AG04449 (cell line): ENCODE results near the gene EFCAB12.
"Not testable (repeated sequence)": the region's sequence is repeated elsewhere in the genome, so short reads cannot be mapped to it uniquely, and the experiment has no call there.

Experiments
- CTCF ChIA-PET: fragments of 350-600 bp; formaldehyde crosslinking; extraction: SDS; loops from one replicate; lab custom pipeline; 2021; ENCODE audit warnings: antibody characterized with exemption; lab: Yijun Ruan, JAX
- POLR2A ChIA-PET: fragments of 400-600, 350-600 bp; formaldehyde crosslinking; extraction: SDS; loops from one replicate; lab custom pipeline; 2020; ENCODE audit warnings: antibody characterized with exemption, inconsistent platforms; lab: Yijun Ruan, JAX
- DNase-seq: peaks from one replicate; pipeline ENCODE4 v3.0.0-alpha.2; 2010; ENCODE audit warnings: low read depth, low spot score
- H3K4me3 ChIP-seq: 2 replicates; pipeline ENCODE4 v1.5.1; 2011; ENCODE audit warnings: low read depth, mild to moderate bottlenecking, control low read depth, low read length
- TF ChIP-seq, protein P1 (sequence below): IDR thresholded peaks from one replicate; pipeline ENCODE4 v1.5.1; 2011; ENCODE audit warnings: mild to moderate bottlenecking, moderate library complexity, low read length, control low read depth, inconsistent platforms; ENCODE audit not compliant: insufficient read depth; ENCODE audit errors: missing control alignments

EFCAB12 gene

DNA sequence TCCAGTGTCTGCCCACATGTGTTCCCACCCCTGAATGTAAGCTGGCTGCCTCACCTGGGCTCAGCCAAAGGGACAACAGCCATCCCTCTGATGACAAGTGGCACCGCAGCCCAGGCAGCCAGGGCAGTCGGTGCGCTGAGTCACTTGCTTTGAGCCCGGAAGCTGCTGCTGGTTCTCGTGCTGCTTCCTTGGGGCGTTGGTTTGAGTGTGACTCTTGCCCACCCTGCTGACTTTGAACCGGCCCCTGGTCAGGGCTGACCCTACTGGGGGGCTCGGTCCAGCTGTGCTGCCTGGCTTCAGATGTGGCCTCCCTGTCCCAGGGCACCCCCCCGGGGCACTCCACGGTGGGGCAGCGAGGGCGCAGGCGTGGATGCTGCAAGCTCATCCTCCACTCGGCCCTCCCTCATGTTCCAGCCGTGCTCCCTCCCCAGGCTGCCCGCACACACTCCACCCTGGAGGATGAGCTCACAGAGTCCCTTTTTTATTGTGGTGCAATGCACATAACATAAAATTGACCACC, 62.1 kb downstream of the EFCAB12 start:
- no peak overlapping the region for H3K4me3 ChIP-seq
- ChIA-PET CTCF (interaction anchor here (2.5 kb wide), 1 partner anchor 17 kb away, joined by 10 read pairs; no protein-coding TSS in a partner anchor), POLR2A (no interaction called here)
- TF ChIP-seq, protein P1, sequence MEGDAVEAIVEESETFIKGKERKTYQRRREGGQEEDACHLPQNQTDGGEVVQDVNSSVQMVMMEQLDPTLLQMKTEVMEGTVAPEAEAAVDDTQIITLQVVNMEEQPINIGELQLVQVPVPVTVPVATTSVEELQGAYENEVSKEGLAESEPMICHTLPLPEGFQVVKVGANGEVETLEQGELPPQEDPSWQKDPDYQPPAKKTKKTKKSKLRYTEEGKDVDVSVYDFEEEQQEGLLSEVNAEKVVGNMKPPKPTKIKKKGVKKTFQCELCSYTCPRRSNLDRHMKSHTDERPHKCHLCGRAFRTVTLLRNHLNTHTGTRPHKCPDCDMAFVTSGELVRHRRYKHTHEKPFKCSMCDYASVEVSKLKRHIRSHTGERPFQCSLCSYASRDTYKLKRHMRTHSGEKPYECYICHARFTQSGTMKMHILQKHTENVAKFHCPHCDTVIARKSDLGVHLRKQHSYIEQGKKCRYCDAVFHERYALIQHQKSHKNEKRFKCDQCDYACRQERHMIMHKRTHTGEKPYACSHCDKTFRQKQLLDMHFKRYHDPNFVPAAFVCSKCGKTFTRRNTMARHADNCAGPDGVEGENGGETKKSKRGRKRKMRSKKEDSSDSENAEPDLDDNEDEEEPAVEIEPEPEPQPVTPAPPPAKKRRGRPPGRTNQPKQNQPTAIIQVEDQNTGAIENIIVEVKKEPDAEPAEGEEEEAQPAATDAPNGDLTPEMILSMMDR = no peak
- DNase-seq = no peak

DNA sequence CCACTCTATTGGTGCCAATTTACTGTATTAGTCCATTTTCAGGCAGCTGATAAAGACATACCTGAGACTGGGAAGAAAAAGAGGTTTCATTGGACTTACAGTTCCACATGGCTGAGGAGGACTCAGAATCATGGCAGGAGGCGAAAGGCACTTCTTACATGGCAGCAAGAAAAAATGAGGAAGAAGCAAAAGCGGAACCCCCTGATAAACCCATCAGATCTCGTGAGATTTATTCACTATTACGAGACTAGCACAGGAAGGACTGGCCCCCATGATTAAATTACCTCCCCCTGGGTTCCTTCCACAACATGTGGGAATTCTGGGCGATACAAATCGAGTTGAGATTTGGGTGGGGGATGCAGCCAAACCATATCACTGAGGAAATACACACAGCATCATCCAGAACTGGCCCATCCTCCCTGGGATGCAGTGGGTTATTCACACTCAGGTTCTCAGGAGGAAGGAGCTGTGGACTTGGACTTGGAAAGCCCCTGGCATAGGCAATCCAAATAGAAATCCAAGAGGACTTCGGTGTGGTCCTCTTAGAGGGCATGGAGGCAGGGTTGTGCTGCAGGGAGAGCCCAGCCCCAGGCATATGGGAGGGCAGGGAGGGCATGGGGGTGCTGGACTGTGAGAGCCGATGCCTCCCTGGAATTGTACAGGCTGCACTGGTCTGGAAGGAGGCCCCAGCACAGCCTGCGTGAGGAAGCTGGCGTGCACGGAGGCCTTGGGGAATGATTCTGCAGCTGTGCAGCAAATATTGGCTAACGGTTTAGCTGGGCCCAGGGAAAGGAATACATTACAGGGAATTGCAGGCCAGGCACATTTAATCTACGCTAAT, 62.9 kb downstream of the EFCAB12 start:
- ChIA-PET CTCF (interaction anchor here (1.2 to 2.5 kb wide), 2 partner anchors 17 to 18 kb away, joined by 3 to 10 read pairs; no protein-coding TSS in a partner anchor), POLR2A (no interaction called here)
- no peak for DNase-seq
- no peak overlapping the region for H3K4me3 ChIP-seq
- TF ChIP-seq, protein P1 = no peak

DNA sequence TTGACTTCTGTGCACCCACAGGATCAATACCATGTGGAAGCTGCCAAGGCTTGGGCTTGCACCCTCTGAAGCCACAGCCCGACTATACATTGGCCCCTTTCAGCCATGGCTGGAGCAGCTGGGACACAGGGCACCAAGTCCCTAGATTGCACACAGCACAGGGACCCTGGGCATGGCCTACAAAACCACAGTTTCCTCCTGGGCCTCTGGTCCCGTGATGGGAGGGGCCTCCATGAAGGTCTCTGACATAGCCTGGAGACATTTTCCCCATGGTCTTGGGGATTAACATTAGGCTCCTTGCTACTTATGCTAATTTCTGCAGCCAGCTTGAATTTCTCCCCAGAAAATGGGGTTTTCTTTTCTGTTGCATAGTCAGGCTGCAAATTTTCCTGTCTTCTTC, 63.6 kb downstream of the EFCAB12 start:
- POLR2A ChIA-PET = not testable (repeated sequence)

DNA sequence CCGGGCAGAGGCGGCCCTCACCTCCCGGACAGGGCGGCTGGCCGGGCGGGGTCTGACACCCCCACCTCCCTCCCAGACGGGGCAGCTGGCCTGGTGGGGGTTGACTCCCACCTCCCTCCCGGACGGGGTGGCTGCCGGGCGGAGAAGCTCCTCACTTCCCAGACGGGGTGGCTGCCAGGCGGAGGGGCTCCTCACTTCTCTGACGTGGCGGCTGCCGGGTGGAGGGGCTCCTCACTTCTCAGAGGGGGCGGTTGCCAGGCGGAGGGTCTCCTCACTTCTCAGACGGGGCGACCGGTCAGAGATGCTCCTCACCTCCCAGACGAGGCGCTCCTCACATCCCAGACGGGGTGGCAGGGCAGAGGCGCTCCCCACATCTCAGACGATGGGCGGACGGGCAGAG, 65.1 kb downstream of the EFCAB12 start:
- H3K4me3 ChIP-seq, POLR2A ChIA-PET, CTCF ChIA-PET, DNase-seq: not testable (repeated sequence)

More for the DNA sequence above, 63.6 kb downstream of the EFCAB12 start:
- not testable (repeated sequence) for DNase-seq, H3K4me3 ChIP-seq
- CTCF ChIA-PET = interaction anchor here (1.2 kb wide), 2 partner anchors 9 to 16 kb away, joined by 3 read pairs; no protein-coding TSS in a partner anchor

DNA sequence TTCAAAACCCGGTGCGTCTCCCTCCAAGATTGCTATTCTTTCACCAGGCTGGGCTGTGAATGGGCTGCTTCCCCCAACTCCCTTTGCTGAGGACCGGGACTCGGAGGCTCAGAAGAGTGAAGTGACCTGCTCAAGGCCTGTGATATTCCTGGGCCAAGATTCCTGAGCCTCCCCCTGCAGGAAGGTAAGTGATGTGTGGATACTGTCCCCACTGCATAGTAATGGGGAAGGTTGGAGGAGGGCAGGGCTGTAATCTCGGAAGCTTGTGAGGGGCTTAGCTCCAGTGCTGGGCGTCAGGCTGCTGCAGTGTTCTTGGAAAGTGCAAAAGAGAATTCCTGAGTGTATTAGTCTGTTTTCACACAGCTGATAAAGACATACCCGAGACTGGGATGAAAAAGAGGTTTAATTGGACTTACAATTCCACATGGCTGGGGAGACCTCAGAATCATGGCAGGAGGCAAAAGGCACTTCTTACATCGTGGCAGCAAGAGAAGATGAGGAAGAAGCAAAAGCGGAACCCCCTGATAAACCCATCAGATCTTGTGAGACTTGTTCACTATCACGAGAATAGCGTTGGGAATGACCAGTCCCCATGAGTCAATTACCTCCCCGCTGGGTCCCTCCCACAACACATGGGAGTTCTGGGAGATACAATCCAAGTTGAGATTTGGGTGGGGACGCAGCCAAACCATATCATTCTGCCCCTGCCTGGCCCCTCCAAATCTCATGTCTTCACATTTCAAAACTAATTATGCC, 67.6 kb downstream of the EFCAB12 start:
- POLR2A ChIA-PET = no interaction called here
- DNase-seq = no peak
- CTCF ChIA-PET = no interaction called here
- no peak overlapping the region for H3K4me3 ChIP-seq
- TF ChIP-seq, protein P1 = no peak

DNA sequence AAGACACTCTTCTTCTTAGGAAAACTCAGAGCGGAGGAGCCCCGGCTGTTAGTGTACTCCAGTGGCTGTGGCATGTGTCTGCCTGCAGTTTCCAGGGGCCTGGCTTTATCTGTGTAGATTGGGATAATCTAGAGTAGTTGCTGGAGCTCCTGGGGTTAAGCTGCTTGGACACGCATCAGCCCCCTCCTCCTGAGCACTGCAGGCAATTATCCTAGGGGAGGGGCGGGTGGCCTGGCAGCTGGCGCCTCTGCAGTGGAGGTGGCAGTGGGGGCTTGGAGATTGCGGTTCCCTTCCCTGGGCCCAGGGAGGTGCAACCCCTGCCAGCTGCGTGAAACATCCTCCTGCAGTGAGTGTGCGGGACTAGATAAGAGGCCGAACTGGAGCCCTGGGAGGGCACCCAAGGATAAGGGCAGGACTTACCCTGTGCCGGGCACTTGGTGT, 68.2 kb downstream of the EFCAB12 start:
- CTCF ChIA-PET = no interaction called here
- no peak for DNase-seq
- TF ChIP-seq, protein P1 = no peak
- POLR2A ChIA-PET = no interaction called here
- H3K4me3 ChIP-seq = no peak overlapping the region
